ENCODE measurements around the gene KCTD16.

DNA sequence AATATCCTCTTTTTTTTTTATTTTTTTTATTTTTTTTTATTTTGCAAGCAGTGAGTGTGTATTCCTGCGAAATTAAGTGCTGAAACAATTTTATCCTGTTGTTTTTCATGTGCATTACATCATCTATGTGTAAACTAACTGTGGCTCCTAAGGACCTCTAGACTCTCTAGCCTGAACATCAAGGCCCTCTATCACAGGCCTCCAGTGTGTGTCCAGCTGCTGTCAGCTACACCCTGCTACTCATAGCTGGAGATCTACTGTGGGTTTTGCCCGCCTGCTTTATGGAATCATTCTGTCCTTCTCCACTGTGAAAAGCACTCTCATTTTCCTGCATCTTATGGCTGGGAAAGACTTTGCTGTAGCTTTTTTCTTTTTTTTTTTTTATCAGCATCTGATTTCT is 157.8 kb downstream of the KCTD16 start:
- TF ChIP-seq, protein P1, sequence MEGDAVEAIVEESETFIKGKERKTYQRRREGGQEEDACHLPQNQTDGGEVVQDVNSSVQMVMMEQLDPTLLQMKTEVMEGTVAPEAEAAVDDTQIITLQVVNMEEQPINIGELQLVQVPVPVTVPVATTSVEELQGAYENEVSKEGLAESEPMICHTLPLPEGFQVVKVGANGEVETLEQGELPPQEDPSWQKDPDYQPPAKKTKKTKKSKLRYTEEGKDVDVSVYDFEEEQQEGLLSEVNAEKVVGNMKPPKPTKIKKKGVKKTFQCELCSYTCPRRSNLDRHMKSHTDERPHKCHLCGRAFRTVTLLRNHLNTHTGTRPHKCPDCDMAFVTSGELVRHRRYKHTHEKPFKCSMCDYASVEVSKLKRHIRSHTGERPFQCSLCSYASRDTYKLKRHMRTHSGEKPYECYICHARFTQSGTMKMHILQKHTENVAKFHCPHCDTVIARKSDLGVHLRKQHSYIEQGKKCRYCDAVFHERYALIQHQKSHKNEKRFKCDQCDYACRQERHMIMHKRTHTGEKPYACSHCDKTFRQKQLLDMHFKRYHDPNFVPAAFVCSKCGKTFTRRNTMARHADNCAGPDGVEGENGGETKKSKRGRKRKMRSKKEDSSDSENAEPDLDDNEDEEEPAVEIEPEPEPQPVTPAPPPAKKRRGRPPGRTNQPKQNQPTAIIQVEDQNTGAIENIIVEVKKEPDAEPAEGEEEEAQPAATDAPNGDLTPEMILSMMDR (IDR thresholded peaks at IDR 0.05) = no peak
- TF ChIP-seq POLR2A (IDR thresholded peaks at IDR 0.05) = no peak

Measured in body of pancreas (tissue), 4 donors.